Measurements from ENCODE around the gene SRC.

The SRC gene

DNA sequence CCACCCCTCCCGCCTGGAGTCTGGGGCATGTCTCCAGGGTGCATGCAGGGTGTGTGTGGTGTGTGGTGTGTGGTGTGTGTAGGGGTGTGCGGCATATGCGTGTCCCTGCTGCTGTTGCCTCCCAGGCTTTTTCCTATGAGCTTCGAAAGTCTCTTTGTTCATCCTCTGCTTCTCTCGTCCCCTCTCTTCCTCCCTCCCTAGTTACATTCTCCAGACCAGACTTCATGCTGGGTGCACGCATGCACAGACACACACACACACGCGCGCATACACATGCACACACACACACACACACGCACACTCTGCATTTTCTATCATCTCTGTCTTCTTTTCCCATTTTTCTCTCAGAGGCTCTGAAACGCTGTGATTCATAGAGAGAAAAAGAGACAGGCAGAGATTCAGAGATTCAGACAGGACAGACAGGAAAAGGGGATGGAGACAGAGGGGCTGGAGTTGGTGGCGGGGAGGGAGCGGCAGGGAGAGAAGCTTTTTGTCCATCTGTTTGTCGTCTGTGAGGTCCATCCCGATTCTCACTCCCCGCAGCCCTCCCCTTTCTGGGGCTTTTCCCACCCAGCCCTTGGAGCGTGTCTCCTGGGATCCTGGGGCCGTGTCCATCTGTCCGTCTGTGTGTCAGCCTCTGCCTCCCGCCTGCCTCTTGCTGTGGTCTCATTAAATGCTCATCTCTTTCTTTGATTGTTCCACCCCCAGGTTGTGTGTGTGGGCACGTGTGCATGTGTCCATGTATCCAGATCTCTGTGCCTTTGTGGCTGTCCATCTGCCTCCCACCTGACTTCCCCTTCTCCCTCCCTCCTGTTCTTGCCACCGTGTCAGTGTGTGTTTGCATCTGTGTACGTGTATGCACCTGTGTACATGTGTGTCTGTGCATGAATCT, 62.6 kb downstream of the SRC start:
- TF ChIP-seq, protein P1, sequence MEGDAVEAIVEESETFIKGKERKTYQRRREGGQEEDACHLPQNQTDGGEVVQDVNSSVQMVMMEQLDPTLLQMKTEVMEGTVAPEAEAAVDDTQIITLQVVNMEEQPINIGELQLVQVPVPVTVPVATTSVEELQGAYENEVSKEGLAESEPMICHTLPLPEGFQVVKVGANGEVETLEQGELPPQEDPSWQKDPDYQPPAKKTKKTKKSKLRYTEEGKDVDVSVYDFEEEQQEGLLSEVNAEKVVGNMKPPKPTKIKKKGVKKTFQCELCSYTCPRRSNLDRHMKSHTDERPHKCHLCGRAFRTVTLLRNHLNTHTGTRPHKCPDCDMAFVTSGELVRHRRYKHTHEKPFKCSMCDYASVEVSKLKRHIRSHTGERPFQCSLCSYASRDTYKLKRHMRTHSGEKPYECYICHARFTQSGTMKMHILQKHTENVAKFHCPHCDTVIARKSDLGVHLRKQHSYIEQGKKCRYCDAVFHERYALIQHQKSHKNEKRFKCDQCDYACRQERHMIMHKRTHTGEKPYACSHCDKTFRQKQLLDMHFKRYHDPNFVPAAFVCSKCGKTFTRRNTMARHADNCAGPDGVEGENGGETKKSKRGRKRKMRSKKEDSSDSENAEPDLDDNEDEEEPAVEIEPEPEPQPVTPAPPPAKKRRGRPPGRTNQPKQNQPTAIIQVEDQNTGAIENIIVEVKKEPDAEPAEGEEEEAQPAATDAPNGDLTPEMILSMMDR (IDR thresholded peaks at IDR 0.05; ENCODE audit: low read length, missing control alignments), result no peak
- no peak for DNase-seq (ENCODE audit: low read depth)
- H3K4me3 ChIP-seq (replicated peaks; ENCODE audit: low read depth, low read length), result no peak overlapping the region

GRCh38 chr20:37411408-37412219, 65.7 kb downstream of the SRC start:
- no peak for DNase-seq (ENCODE audit: low read depth)
- peak overlapping the region; percentile 47 for H3K4me3 ChIP-seq (replicated peaks; ENCODE audit: low read depth, low read length)
- TF ChIP-seq, protein P1 (IDR thresholded peaks at IDR 0.05; ENCODE audit: low read length, missing control alignments), result no peak

GRCh38 chr20:37413023-37413334, 67.0 kb downstream of the SRC start:
- H3K4me3 ChIP-seq (replicated peaks; ENCODE audit: low read depth, low read length), result no peak overlapping the region
- TF ChIP-seq, protein P1 (IDR thresholded peaks at IDR 0.05; ENCODE audit: low read length, missing control alignments), result no peak
- DNase-seq (ENCODE audit: low read depth), result no peak

GRCh38 chr20:37413379-37413778, 67.4 kb downstream of the SRC start:
- TF ChIP-seq, protein P1 (IDR thresholded peaks at IDR 0.05; ENCODE audit: low read length, missing control alignments), result no peak
- no peak overlapping the region for H3K4me3 ChIP-seq (replicated peaks; ENCODE audit: low read depth, low read length)
- no peak for DNase-seq (ENCODE audit: low read depth)

DNA sequence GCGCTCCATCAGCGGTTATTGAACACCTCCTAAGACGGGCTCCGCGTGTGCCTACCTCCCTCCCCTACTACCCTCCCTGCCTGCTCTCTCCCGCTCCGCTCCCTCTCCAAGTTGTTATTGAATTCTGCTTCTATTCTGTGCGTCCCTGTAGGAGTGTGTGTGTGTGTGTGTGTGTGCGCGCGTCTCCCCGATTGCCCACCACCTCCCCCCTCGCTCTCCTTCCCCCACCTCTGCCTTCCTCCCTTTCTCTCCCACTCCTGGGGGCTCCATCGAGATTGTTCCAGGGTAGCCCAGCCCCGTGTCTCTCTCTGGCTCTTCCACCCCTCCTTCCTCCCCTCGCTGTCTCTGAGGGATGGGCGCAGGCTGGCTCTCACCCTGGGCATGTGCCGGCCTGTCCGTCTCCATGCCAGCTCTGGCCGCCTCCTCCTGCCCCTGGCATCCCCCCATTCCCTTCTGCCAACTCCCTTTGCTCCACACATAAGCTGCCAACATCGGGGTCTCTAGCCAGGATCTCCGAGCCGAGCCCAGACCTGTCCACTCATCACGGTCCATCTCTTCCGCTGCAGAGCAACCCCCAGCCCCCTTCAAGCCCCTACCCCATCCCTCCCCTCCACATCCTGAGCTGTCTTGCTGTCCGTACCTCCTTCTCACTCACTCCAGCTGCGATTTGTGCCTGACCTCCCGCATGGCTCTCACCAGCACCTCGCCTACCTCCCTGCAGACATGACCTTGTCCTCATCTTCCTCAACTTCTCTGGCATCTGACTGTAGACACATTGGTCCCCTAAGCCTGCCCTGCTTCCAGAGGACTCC, 68.5 kb downstream of the SRC start:
- DNase-seq (ENCODE audit: low read depth), result no peak
- TF ChIP-seq, protein P1 (IDR thresholded peaks at IDR 0.05; ENCODE audit: low read length, missing control alignments), result no peak
- no peak overlapping the region for H3K4me3 ChIP-seq (replicated peaks; ENCODE audit: low read depth, low read length)

DNA sequence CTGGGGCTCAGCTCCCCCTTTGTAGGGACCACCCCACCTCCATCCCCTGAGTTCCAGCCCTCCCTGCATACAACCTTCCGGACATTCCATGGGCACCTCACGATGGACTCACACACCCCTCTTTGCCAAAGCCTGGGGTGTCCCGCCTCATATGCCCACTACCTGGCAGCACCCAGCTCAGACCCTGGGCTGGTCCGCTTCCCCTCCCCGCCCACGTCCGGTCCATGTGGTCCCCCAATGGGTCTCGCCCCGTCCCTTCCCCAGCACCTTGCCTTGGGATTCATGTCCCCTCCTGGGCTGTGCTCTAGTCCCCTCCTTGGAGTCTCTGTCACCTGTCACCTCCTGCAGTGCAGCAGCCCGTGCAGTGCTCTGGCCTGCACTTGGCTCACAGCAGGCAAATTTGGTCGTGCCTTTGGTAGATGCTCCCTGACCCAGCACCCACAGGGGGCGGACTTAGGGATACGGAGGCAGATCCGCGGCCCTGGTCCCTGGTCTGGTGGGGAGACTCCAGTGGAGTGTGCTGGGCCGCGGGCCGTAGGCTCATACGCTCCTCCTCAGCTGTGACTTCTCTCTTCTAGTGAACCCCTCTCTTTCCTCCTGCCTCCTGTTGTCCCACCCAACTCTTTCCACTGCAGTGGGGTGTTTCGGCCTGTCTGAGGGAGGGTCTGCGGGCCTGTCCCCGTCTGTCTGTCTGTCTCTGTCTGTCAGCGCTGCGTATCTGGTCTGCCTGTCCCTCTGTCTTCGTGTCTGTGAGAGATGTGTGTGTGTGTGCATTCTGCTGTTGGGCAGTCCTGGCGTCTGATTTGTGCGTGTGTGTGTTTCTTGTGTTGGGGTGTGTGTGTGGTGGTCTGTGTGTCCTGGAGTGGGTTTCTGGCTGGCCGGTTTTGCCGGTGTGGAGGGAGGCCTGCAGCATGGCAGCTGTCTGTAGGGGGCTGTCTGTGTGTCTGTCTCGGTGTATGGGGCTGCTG, 69.5 kb downstream of the SRC start:
- no peak overlapping the region for H3K4me3 ChIP-seq (replicated peaks; ENCODE audit: low read depth, low read length)
- DNase-seq (ENCODE audit: low read depth), result no peak
- TF ChIP-seq, protein P1 (IDR thresholded peaks at IDR 0.05; ENCODE audit: low read length, missing control alignments), result no peak

Measured in fibroblast of pulmonary artery (primary cell).